Ishikawa (cell line): ENCODE measurements around the gene ORAI2.

Source experiments
- CEBPB ChIP-seq: IDR thresholded peaks from 2 replicates; pipeline ENCODE4 v1.6.1; 2012
- CREB1 ChIP-seq: IDR thresholded peaks from 2 replicates; pipeline ENCODE4 v1.6.1; 2012; ENCODE audit warnings: low read depth
- EGR1 ChIP-seq: IDR thresholded peaks from 2 replicates; pipeline ENCODE4 v1.6.1; 2012
- EP300 ChIP-seq: IDR thresholded peaks from 2 replicates; pipeline ENCODE4 v1.6.1; 2012; ENCODE audit warnings: borderline replicate concordance
- FOXM1 ChIP-seq: IDR thresholded peaks from 2 replicates; pipeline ENCODE4 v1.6.1; 2012; ENCODE audit warnings: low read depth, borderline replicate concordance
- NFIC ChIP-seq: IDR thresholded peaks from 2 replicates; pipeline ENCODE4 v1.6.1; 2012
- RAD21 ChIP-seq: IDR thresholded peaks from 2 replicates; pipeline ENCODE4 v1.6.1; 2012; ENCODE audit warnings: low read depth
- REST ChIP-seq: IDR thresholded peaks from 2 replicates; pipeline ENCODE4 v1.6.1; 2012; ENCODE audit warnings: low read depth, mild to moderate bottlenecking
- TAF1 ChIP-seq: IDR thresholded peaks from 2 replicates; pipeline ENCODE4 v1.6.1; 2012; ENCODE audit warnings: low read depth, mild to moderate bottlenecking
- TCF12 ChIP-seq: IDR thresholded peaks from 2 replicates; pipeline ENCODE4 v1.6.1; 2012; ENCODE audit warnings: low read depth
- TEAD4 ChIP-seq: IDR thresholded peaks from 2 replicates; pipeline ENCODE4 v1.6.1; 2012
- USF1 ChIP-seq: IDR thresholded peaks from 2 replicates; pipeline ENCODE4 v1.6.1; 2012
- YY1 ChIP-seq: IDR thresholded peaks from 2 replicates; pipeline ENCODE4 v1.6.1; 2012; ENCODE audit warnings: low read depth
- ZBTB7A ChIP-seq: IDR thresholded peaks from 2 replicates; pipeline ENCODE4 v1.6.1; 2012; ENCODE audit warnings: low read depth
- TF ChIP-seq, protein P1 (sequence below): IDR thresholded peaks from 2 replicates; pipeline ENCODE4 v1.6.1; 2012

Gene ORAI2

DNA sequence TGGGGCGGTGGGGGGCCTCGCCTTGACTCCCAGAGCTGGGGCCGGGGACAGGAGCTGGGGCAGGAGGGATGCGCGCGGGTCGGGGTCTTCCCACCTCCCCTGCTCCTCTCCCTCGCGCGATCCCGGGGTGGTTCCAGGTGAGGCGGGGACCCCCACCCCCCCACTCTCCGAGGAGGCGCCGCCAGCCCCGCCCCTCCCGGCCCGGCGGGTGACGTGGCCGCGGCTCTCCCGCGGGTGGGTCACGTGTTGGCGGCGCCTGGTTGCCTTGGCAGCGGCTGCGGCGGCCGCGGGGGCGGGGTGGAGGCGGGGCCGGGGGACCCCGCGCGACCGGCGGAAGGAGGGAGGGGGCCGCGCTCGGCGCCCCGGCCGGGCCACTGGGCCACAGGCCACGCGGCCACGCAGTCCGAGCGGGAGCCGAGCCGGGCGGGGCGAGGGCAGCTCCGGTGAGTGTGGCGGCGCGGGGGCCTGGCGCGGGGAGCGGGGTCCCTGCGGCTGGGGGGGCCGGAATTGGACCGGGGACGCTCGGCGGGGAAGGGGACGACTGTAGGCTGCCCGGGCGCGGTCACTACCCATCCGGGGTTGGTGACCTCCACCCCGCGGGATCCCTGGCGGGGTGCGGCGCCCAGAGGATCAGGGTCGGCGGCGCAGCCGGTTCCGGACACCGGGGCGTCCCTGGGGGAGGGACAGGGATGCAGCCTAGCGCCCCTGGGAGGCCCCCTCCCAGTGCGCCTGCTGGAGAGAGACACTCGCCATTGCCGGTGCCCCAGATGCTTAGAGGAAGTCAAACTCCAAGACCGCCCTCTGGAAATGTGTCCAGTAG, at the start of gene ORAI2:
Gene ORAI2, plus strand, starts transcription at position 357 of the 820 bp plus-strand sequence. CDS start 5,382 bp downstream, outside the sequence.
- peak; percentile 94 for TF ChIP-seq USF1
- TF ChIP-seq ZBTB7A: peak; percentile 95
- TF ChIP-seq EGR1: peak; percentile 66
- no peak for TF ChIP-seq CEBPB

DNA sequence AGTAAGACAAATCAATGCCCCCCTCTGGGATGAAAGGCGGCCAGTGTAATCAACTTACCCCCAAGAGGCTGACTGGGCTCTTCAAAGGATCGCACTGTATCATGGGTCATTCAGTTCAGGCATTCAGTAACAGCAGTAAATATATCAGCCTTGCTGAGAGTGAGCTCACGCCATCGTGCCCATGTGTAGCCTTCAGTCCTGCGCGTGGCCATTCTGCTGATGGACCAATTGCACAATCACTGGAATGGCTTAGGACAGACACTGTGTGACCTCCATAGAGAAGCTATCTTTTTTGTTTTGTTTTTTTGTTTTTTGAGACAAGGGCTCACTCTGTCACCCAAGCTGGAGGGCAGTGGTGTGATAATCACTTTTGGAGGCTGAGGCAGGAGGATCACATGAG, 46.3 kb upstream of the ORAI2 start:
- TF ChIP-seq CEBPB (peak; percentile 31; the same call in 1 of the 2 replicates), NFIC (no peak), EP300 (no peak), TEAD4 (no peak)

GRCh38 chr7:102389810-102390209, 43.6 kb upstream of the ORAI2 start:
- no peak for TF ChIP-seq NFIC

GRCh38 chr7:102390697-102391484, 42.5 kb upstream of the ORAI2 start:
- TF ChIP-seq RAD21: peak; percentile 88
- TF ChIP-seq YY1: no peak

DNA sequence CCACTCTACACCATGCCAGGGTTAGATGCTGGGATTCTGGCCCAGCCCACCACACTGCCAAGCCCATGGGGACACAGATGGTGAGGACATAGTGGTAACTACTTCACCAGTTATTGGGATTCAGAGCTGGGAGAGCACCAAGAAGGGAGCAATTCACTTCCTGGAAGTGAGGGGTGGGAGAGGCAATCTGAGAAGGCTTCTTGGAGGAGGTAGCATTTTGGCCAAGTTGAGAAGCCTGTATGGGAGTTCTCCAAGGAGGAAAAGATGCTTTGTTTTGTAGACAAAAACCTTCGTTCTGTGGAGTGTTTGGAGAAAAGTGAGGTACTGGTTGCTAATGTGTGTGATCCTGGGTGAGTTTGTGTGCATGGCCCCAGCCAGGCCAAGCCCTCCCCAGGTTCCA, 41.0 kb upstream of the ORAI2 start:
- TF ChIP-seq TCF12 (no peak), ZBTB7A (no peak), TEAD4 (no peak), REST (no peak), CREB1 (no peak), TAF1 (no peak), RAD21 (no peak), YY1 (no peak), EP300 (no peak), NFIC (no peak), USF1 (no peak), CEBPB (no peak)
- TF ChIP-seq, protein P1, sequence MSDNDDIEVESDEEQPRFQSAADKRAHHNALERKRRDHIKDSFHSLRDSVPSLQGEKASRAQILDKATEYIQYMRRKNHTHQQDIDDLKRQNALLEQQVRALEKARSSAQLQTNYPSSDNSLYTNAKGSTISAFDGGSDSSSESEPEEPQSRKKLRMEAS: no peak

GRCh38 chr7:102393467-102393866, 39.9 kb upstream of the ORAI2 start:
- no peak for TF ChIP-seq REST
- peak; percentile 60; the same call in 1 of the 2 replicates for TF ChIP-seq EP300
- TF ChIP-seq CEBPB: no peak
- TF ChIP-seq CREB1: no peak
- TF ChIP-seq TEAD4: peak; percentile 86
- no peak for TF ChIP-seq FOXM1
- peak; percentile 49 for TF ChIP-seq USF1
- no peak for TF ChIP-seq ZBTB7A
- no peak for TF ChIP-seq EGR1
- no peak for TF ChIP-seq NFIC
- no peak for TF ChIP-seq TAF1
- TF ChIP-seq TCF12: peak; percentile 54; the same call in 1 of the 2 replicates
- TF ChIP-seq RAD21: no peak
